A673 (cell line): ENCODE data around the gene SARNP. TPM values are rescaled to one million over a fixed set of nuclear protein-coding genes. Genes with fewer than 3 reads are reported as not detected.

ENCODE experiments used
- BruUV-seq: library from RNA; stranded (reverse); fragments of 400-500 nt; replicated peaks from 2 replicates; lab custom pipeline; 2021; lab: Mats Ljungman, UMichigan
- CTCF ChIA-PET: fragments of 300-600 bp; sonication (Branson Sonifier 250); formaldehyde crosslinking; loops from one replicate; lab custom pipeline; 2022; ENCODE audit warnings: antibody characterized with exemption; lab: Charles Lee
- POLR2A ChIA-PET: fragments of 300-600 bp; sonication (Branson Sonifier 250); formaldehyde crosslinking; loops from one replicate; lab custom pipeline; 2022; ENCODE audit warnings: antibody characterized with exemption; ENCODE audit not compliant: low non-redundant PET; lab: Charles Lee
- DNase-seq: peaks from one replicate; pipeline ENCODE4 v3.0.0-alpha.2; 2015; ENCODE audit warnings: low spot score
- H3K27ac ChIP-seq: fragments of 200-600 bp; sonication (generic); 2 replicates; pipeline ENCODE4 v1.5.1; 2016; ENCODE audit warnings: mixed run types, low read depth, mild to moderate bottlenecking, mixed read lengths, antibody characterized with exemption, low read length; ENCODE audit not compliant: poor library complexity, severe bottlenecking
- H3K27me3 ChIP-seq: fragments of 200-600 bp; sonication (generic); replicated peaks from 2 replicates; pipeline ENCODE4 v1.6.1; 2017; ENCODE audit warnings: mixed run types, low read depth, mild to moderate bottlenecking, mixed read lengths, antibody characterized with exemption, low read length; ENCODE audit not compliant: insufficient read depth, poor library complexity
- H3K36me3 ChIP-seq: fragments of 200-600 bp; sonication (generic); 2 replicates; pipeline ENCODE4 v1.6.1; 2016; ENCODE audit warnings: mixed run types, mild to moderate bottlenecking, mixed read lengths, antibody characterized with exemption, low read length; ENCODE audit not compliant: insufficient read depth, poor library complexity, severe bottlenecking
- H3K4me1 ChIP-seq: fragments of 200-600 bp; sonication (generic); 2 replicates; pipeline ENCODE4 v1.6.1; 2017; ENCODE audit warnings: mixed run types, mild to moderate bottlenecking, mixed read lengths, antibody characterized with exemption, low read length; ENCODE audit not compliant: insufficient read depth, poor library complexity, severe bottlenecking
- H3K4me3 ChIP-seq: fragments of 200-600 bp; sonication (generic); 2 replicates; pipeline ENCODE4 v1.5.1; 2016; ENCODE audit warnings: low read depth, mixed run types, mild to moderate bottlenecking, mixed read lengths, low read length; ENCODE audit not compliant: poor library complexity, severe bottlenecking
- H3K9me3 ChIP-seq: fragments of 200-600 bp; sonication (generic); 2 replicates; pipeline ENCODE4 v1.6.1; 2016; ENCODE audit warnings: mixed run types, low read depth, mild to moderate bottlenecking, mixed read lengths, antibody characterized with exemption, low read length; ENCODE audit not compliant: poor library complexity, severe bottlenecking
- EZH2 ChIP-seq: fragments of 200-600 bp; sonication (generic); IDR thresholded peaks from 2 replicates; pipeline ENCODE4 v1.6.1; 2017; ENCODE audit warnings: borderline replicate concordance, low read depth, mild to moderate bottlenecking, mixed read lengths, antibody characterized with exemption, low read length; ENCODE audit not compliant: poor library complexity, severe bottlenecking
- intact Hi-C: fragments of 100-400 bp; cut with micrococcal nuclease; formaldehyde crosslinking; loops from one replicate; pipeline ENCODE4 v1.10.0; 2022; ENCODE audit not compliant: unreplicated experiment
- total RNA-seq: library from RNA; stranded (reverse); gene quantifications from 2 replicates; pipeline ENCODE4 v1.2.3, GENCODE V29; 2021
- TF ChIP-seq, protein P1 (sequence below): fragments of 300-800, 200-600 bp; sonication (generic); conservative IDR thresholded peaks from 2 replicates; pipeline ENCODE4 v1.5.1; 2017; ENCODE audit warnings: low read depth, mild to moderate bottlenecking, antibody characterized with exemption, low read length, moderate library complexity, mixed read lengths

Gene SARNP
- total RNA-seq, 1 experiment from 2014 or later: 104 TPM

GRCh38 chr12:55845785-55846496 is 28.4 kb upstream of the SARNP start:
- no peak for TF ChIP-seq EZH2
- TF ChIP-seq, protein P1, sequence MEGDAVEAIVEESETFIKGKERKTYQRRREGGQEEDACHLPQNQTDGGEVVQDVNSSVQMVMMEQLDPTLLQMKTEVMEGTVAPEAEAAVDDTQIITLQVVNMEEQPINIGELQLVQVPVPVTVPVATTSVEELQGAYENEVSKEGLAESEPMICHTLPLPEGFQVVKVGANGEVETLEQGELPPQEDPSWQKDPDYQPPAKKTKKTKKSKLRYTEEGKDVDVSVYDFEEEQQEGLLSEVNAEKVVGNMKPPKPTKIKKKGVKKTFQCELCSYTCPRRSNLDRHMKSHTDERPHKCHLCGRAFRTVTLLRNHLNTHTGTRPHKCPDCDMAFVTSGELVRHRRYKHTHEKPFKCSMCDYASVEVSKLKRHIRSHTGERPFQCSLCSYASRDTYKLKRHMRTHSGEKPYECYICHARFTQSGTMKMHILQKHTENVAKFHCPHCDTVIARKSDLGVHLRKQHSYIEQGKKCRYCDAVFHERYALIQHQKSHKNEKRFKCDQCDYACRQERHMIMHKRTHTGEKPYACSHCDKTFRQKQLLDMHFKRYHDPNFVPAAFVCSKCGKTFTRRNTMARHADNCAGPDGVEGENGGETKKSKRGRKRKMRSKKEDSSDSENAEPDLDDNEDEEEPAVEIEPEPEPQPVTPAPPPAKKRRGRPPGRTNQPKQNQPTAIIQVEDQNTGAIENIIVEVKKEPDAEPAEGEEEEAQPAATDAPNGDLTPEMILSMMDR: no peak
- CTCF ChIA-PET: interaction anchor here (0.7 kb wide), 1 partner anchor 188 kb away, joined by 3 read pairs; no protein-coding TSS in a partner anchor
- Histone ChIP-seq H3K4me1 (peaks cover 24% of the 10 kb centered on the region), H3K9me3 (no peaks in the 10 kb centered on the region), H3K4me3 (no peak overlapping the region), H3K27ac (no peak overlapping the region), H3K36me3 (no peaks in the 10 kb centered on the region), H3K27me3 (no peaks in the 10 kb centered on the region)
- POLR2A ChIA-PET: no interaction called here
- intact Hi-C loops: no loop called here
- no TSS peak for BruUV-seq
- DNase-seq: no peak

DNA sequence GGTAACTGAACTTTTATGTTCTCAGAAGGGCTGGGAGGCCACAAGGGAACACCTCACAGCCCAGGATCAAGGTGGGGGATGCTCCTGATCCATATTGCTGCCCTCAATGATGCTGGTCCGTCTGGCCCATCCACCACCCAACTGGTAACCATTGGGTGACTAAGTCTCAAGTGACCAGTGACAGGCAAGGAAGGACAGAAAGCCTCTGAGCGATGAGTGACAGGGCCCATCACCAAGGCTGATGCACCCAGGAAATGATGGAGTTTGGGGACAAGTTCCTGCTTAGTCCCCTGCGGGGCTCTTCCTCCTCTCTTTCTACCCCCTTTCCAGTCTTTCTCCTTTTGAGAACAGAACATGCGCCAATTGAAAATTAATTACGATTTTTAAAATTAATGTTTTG is 27.8 kb upstream of the SARNP start:
- DNase-seq: no peak
- TF ChIP-seq EZH2: no peak
- TF ChIP-seq, protein P1: no peak
- ChIA-PET POLR2A (no interaction called here), CTCF (interaction anchor here (0.7 kb wide), 1 partner anchor 187 kb away, joined by 3 read pairs; no protein-coding TSS in a partner anchor)
- Histone ChIP-seq H3K4me1 (peaks cover 24% of the 10 kb centered on the region), H3K4me3 (no peak overlapping the region), H3K36me3 (no peaks in the 10 kb centered on the region), H3K9me3 (no peaks in the 10 kb centered on the region), H3K27me3 (no peaks in the 10 kb centered on the region), H3K27ac (no peak overlapping the region)
- intact Hi-C loops: no loop called here
- no TSS peak for BruUV-seq

DNA sequence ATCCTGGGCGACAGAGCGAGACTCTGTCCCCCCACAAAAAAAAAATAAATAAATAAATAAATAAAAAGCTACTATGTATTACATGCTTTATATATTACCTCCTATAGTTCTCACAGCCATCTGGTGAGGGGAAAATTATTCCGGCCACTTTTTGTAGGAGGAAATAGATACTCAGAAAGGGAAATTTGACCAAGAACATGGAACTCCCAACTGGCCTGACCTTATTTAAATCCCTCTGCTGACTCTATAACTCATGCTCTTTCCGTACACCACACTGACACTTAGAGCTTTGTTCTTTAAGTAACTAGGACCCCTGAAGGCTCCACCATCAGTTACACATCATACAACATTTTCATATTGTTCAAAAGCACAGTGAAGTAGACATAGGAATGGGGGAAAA is 27.4 kb upstream of the SARNP start:
- H3K27ac ChIP-seq: no peak overlapping the region
- POLR2A ChIA-PET: no interaction called here
- no peak for TF ChIP-seq EZH2
- TF ChIP-seq, protein P1: no peak
- CTCF ChIA-PET: no interaction called here
- no peaks in the 10 kb centered on the region for H3K27me3 ChIP-seq
- no peak overlapping the region for H3K4me3 ChIP-seq
- peaks cover 24% of the 10 kb centered on the region for H3K4me1 ChIP-seq
- DNase-seq: no peak
- intact Hi-C loops: no loop called here
- H3K9me3 ChIP-seq: no peaks in the 10 kb centered on the region
- BruUV-seq: no TSS peak
- H3K36me3 ChIP-seq: no peaks in the 10 kb centered on the region
